ENCODE data around the gene CSMD2. TPM values are rescaled to one million over a fixed set of nuclear protein-coding genes. Genes with fewer than 3 reads are reported as not detected.

The CSMD2 gene
- total and polyA plus RNA-seq, 2 of the 4 experiments (the other 2 are of a cell fraction) = under 0.01 to 0.36 TPM

GRCh38 chr1:34132161-34132420 lies 32.9 kb downstream of the CSMD2 start:
- H3K27ac ChIP-seq (ENCODE audit: insufficient read depth, low read length) = no peak overlapping the region
- no peaks in the 10 kb centered on the region for H3K36me3 ChIP-seq (ENCODE audit: control insufficient read depth, insufficient read depth, low read length)
- no peak overlapping the region for H3K56ac ChIP-seq (ENCODE audit: extremely low read depth, insufficient read depth, low read length)
- no peak overlapping the region for H3K9ac ChIP-seq (ENCODE audit: low read depth, low read length)
- no peak overlapping the region for H3K4ac ChIP-seq (ENCODE audit: low read depth, low read length)
- TF ChIP-seq BHLHE40 (IDR thresholded peaks at IDR 0.05; ENCODE audit: low read depth, low read length) (no peak), FOS (IDR thresholded peaks at IDR 0.05; ENCODE audit: low read depth, low read length) (no peak), CHD1 (IDR thresholded peaks at IDR 0.05; ENCODE audit: low read depth, low read length) (no peak), MAZ (IDR thresholded peaks at IDR 0.05; ENCODE audit: borderline replicate concordance, low read depth, low read length) (no peak), ELK1 (IDR thresholded peaks at IDR 0.05; ENCODE audit: borderline replicate concordance, low read depth, low read length) (no peak), MXI1 (IDR thresholded peaks at IDR 0.05; ENCODE audit: borderline replicate concordance, low read depth, low read length) (no peak), CTCF (conservative IDR thresholded peaks at IDR 0.05; ENCODE audit: low read depth, low read length) (no peak), CEBPB (IDR thresholded peaks at IDR 0.05; ENCODE audit: low read depth, low read length) (no peak), RFX5 (IDR thresholded peaks at IDR 0.05; ENCODE audit: low read depth, low read length) (no peak)
- H2BK120ac ChIP-seq (ENCODE audit: low read depth, low read length) = no peak overlapping the region
- no peak overlapping the region for H2AK9ac ChIP-seq (replicated peaks; ENCODE audit: low read depth, low read length, poor library complexity)
- H4K8ac ChIP-seq (ENCODE audit: low read depth in 2 of 2, low read length in 2 of 2) = no peak overlapping the region
- no peak overlapping the region for H3K4me3 ChIP-seq (ENCODE audit: insufficient read depth, low read depth, low read length)
- no peak overlapping the region for H3K18ac ChIP-seq (ENCODE audit: low read depth, low read length)
- DNase-seq (no peak), ATAC-seq (ENCODE audit: low read depth) (no peak)
- H3K9me3 ChIP-seq (ENCODE audit: control insufficient read depth, insufficient read depth, low read length) = peaks cover 21% of the 10 kb centered on the region
- WGBS, 2 experiments (ENCODE audit: extremely low coverage in 2 of 2, insufficient read length in 1 of 2) = 17% methylated on average over 2 of the region's 4 CpGs; no CpG with 5 or more reads in 1 of the 2 experiments
- H3K27me3 ChIP-seq (ENCODE audit: control insufficient read depth, insufficient read depth, low read length) = no peaks in the 10 kb centered on the region
- H3K23ac ChIP-seq (ENCODE audit: low read depth, low read length) = no peak overlapping the region
- no peak overlapping the region for H2AFZ ChIP-seq (replicated peaks; ENCODE audit: low read length, poor library complexity)
- no peaks in the 10 kb centered on the region for H4K20me1 ChIP-seq (ENCODE audit: insufficient read depth, low read length)
- POLR2A ChIA-PET (ENCODE audit: unreplicated experiment) = no interaction called here
- no peak overlapping the region for H3K14ac ChIP-seq (replicated peaks; ENCODE audit: low read depth, low read length)
- H3K4me1 ChIP-seq (ENCODE audit: control insufficient read depth, insufficient read depth, low read length) = no peaks in the 10 kb centered on the region
- no peak overlapping the region for H4K5ac ChIP-seq (ENCODE audit: low read depth, low read length)
- no TSS peak for BruUV-seq (replicated peaks)
- no peak overlapping the region for H3K4me2 ChIP-seq (ENCODE audit: low read depth, low read length)
- H2BK20ac ChIP-seq (ENCODE audit: low read depth, low read length) = no peak overlapping the region
- H2BK5ac ChIP-seq (ENCODE audit: low read depth, low read length, poor library complexity, severe bottlenecking) = no peak overlapping the region
- intact Hi-C loops (cut with micrococcal nuclease) = no loop called here
- in situ Hi-C loops (cut with MboI; ENCODE audit: low sequenced_read_pairs) = no loop called here
- H3K79me1 ChIP-seq (ENCODE audit: low read depth in 1 of 2, low read length in 2 of 2) = no peaks in the 10 kb centered on the region
- no peak overlapping the region for H2AK5ac ChIP-seq (ENCODE audit: low read depth, low read length)
- no peak overlapping the region for H2BK15ac ChIP-seq (ENCODE audit: low read depth, low read length)
- CTCF ChIA-PET = no interaction called here
- H3K9me1 ChIP-seq (ENCODE audit: insufficient read depth, low read length) = no peaks in the 10 kb centered on the region
- dilution Hi-C loops (cut with HindIII; ENCODE audit: low sequenced_read_pairs, unreplicated experiment) = no loop called here
- H4K91ac ChIP-seq (ENCODE audit: insufficient read depth, low read depth, low read length) = no peak overlapping the region
